IPS-15b (cell line): ENCODE data around the gene SHC2.
"Not testable (repeated sequence)": the region's sequence is repeated elsewhere in the genome, so short reads cannot be mapped to it uniquely, and the experiment has no call there.

Experiments used
- H3K27me3 ChIP-seq: one replicate; pipeline ENCODE4 v1.6.1; 2013; ENCODE audit warnings: low read length; ENCODE audit not compliant: control insufficient read depth, insufficient read depth
- H3K36me3 ChIP-seq: one replicate; pipeline ENCODE4 v1.6.1; 2013; ENCODE audit warnings: low read length; ENCODE audit not compliant: control insufficient read depth, insufficient read depth
- H3K4me1 ChIP-seq: one replicate; pipeline ENCODE4 v1.6.1; 2013; ENCODE audit warnings: mild to moderate bottlenecking, low read length; ENCODE audit not compliant: control insufficient read depth, insufficient read depth
- H3K4me3 ChIP-seq: one replicate; pipeline ENCODE4 v1.5.1; 2013; ENCODE audit warnings: low read depth, low read length
- H3K9ac ChIP-seq: one replicate; pipeline ENCODE4 v1.6.1; 2013; ENCODE audit warnings: low read depth, mild to moderate bottlenecking, low read length
- H3K9me3 ChIP-seq: one replicate; pipeline ENCODE4 v1.6.1; 2013; ENCODE audit warnings: mild to moderate bottlenecking, low read length; ENCODE audit not compliant: control insufficient read depth, insufficient read depth

Gene SHC2

GRCh38 chr19:422917-423226, 38.0 kb downstream of the SHC2 start:
- H3K4me3 ChIP-seq, H3K36me3 ChIP-seq, H3K27me3 ChIP-seq, H3K4me1 ChIP-seq, H3K9ac ChIP-seq, H3K9me3 ChIP-seq: not testable (repeated sequence)

GRCh38 chr19:422213-422916, 38.5 kb downstream of the SHC2 start:
- peaks cover 4% of the 10 kb centered on the region for H3K36me3 ChIP-seq
- no peaks in the 10 kb centered on the region for H3K9me3 ChIP-seq
- H3K4me3 ChIP-seq, result no peak overlapping the region
- no peaks in the 10 kb centered on the region for H3K27me3 ChIP-seq
- H3K4me1 ChIP-seq, result peaks cover 2% of the 10 kb centered on the region
- no peak overlapping the region for H3K9ac ChIP-seq

GRCh38 chr19:419721-420515, 40.9 kb downstream of the SHC2 start:
- Histone ChIP-seq H3K9ac (no peak overlapping the region), H3K4me1 (peaks cover 3% of the 10 kb centered on the region), H3K27me3 (no peaks in the 10 kb centered on the region), H3K9me3 (no peaks in the 10 kb centered on the region), H3K36me3 (peaks cover 4% of the 10 kb centered on the region), H3K4me3 (no peak overlapping the region)

GRCh38 chr19:418761-419671, 41.8 kb downstream of the SHC2 start:
- Histone ChIP-seq H3K9ac (no peak overlapping the region), H3K4me1 (peaks cover 3% of the 10 kb centered on the region), H3K27me3 (no peaks in the 10 kb centered on the region), H3K9me3 (no peaks in the 10 kb centered on the region), H3K36me3 (peaks cover 2% of the 10 kb centered on the region), H3K4me3 (no peak overlapping the region)

- H3K4me1 ChIP-seq, result peaks cover 13% of the 10 kb centered on the region
- no peaks in the 10 kb centered on the region for H3K9me3 ChIP-seq
- H3K27me3 ChIP-seq, result no peaks in the 10 kb centered on the region
- no peak overlapping the region for H3K9ac ChIP-seq
- no peak overlapping the region for H3K4me3 ChIP-seq
- no peaks in the 10 kb centered on the region for H3K36me3 ChIP-seq
Observed at GRCh38 chr19:416416-416815, 44.4 kb downstream of the SHC2 start.

- no peak overlapping the region for H3K9ac ChIP-seq
- peaks cover 14% of the 10 kb centered on the region for H3K4me1 ChIP-seq
- H3K9me3 ChIP-seq, result no peaks in the 10 kb centered on the region
- peaks cover under 1% of the 10 kb centered on the region for H3K27me3 ChIP-seq
- H3K4me3 ChIP-seq, result no peak overlapping the region
- H3K36me3 ChIP-seq, result no peaks in the 10 kb centered on the region
Observed at GRCh38 chr19:415292-415691, 45.5 kb downstream of the SHC2 start.

- H3K27me3 ChIP-seq, result peaks cover 2% of the 10 kb centered on the region
- H3K4me1 ChIP-seq, result peaks cover 14% of the 10 kb centered on the region
- no peak overlapping the region for H3K4me3 ChIP-seq
- H3K9me3 ChIP-seq, result no peaks in the 10 kb centered on the region
- no peaks in the 10 kb centered on the region for H3K36me3 ChIP-seq
- no peak overlapping the region for H3K9ac ChIP-seq
Observed at GRCh38 chr19:413756-414420, 46.9 kb downstream of the SHC2 start.

GRCh38 chr19:412356-413355, 48.2 kb downstream of the SHC2 start:
- Histone ChIP-seq H3K9ac (no peak overlapping the region), H3K27me3 (peaks cover 2% of the 10 kb centered on the region), H3K4me1 (peaks cover 14% of the 10 kb centered on the region), H3K4me3 (no peak overlapping the region), H3K36me3 (peaks cover 2% of the 10 kb centered on the region), H3K9me3 (no peaks in the 10 kb centered on the region)

GRCh38 chr19:411723-412355, 49.0 kb downstream of the SHC2 start:
- Histone ChIP-seq H3K9ac (no peak overlapping the region), H3K4me1 (peaks cover 10% of the 10 kb centered on the region), H3K9me3 (no peaks in the 10 kb centered on the region), H3K27me3 (peaks cover 2% of the 10 kb centered on the region), H3K4me3 (peak overlapping the region; percentile 30), H3K36me3 (peaks cover 7% of the 10 kb centered on the region)

- peaks cover 10% of the 10 kb centered on the region for H3K4me1 ChIP-seq
- not testable (repeated sequence) for H3K9me3 ChIP-seq, H3K36me3 ChIP-seq, H3K4me3 ChIP-seq, H3K9ac ChIP-seq, H3K27me3 ChIP-seq
Observed at GRCh38 chr19:411121-411722, 49.6 kb downstream of the SHC2 start.
